Natural killer cell (primary cell): ENCODE data around the gene COTL1. TPM values are rescaled to one million over a fixed set of nuclear protein-coding genes. Genes with fewer than 3 reads are reported as not detected.

Source experiments
- ATAC-seq, 3 donors: fragments of 150-1000 bp in 2 of 3; fragments of 200-7000 bp in 1 of 3; cut with Tn5 transposase; 1 replicate in 1 of 3; 2 replicates in 2 of 3; pipeline ENCODE4 v1.10.0; 2021; ENCODE audit warnings: mild to moderate bottlenecking in 2 of 3, moderate library complexity in 2 of 3
- DNase-seq, 2 donors: peaks; one replicate each; pipeline versions ENCODE4 v3.0.0 to v3.0.0-alpha.2; 2013 to 2021; ENCODE audit warnings: mixed read lengths in 1 of 2
- H3K27ac ChIP-seq: one replicate; pipeline ENCODE4 v1.5.1; 2013; ENCODE audit warnings: mild to moderate bottlenecking, low read length
- H3K27me3 ChIP-seq: one replicate; pipeline ENCODE4 v1.6.1; 2013; ENCODE audit warnings: low read length; ENCODE audit not compliant: control insufficient read depth, insufficient read depth
- H3K36me3 ChIP-seq: one replicate; pipeline ENCODE4 v1.6.1; 2013; ENCODE audit warnings: low read length; ENCODE audit not compliant: control insufficient read depth, insufficient read depth
- H3K4me1 ChIP-seq: one replicate; pipeline ENCODE4 v1.6.1; 2013; ENCODE audit warnings: low read length; ENCODE audit not compliant: control insufficient read depth, insufficient read depth
- H3K4me3 ChIP-seq: one replicate; pipeline ENCODE4 v1.5.1; 2013; ENCODE audit warnings: low read length
- H3K9me3 ChIP-seq: one replicate; pipeline ENCODE4 v1.6.1; 2013; ENCODE audit warnings: low read length; ENCODE audit not compliant: control insufficient read depth, insufficient read depth
- H3K27ac Mint-ChIP-seq, 2 donors: one replicate each; pipeline ENCODE4 v1.8.0; 2022; ENCODE audit warnings: mild to moderate bottlenecking in 2 of 2, mixed read lengths in 2 of 2, moderate library complexity in 1 of 2
- H3K27me3 Mint-ChIP-seq, 2 donors: one replicate each; pipeline ENCODE4 v1.8.0; 2022; ENCODE audit warnings: low read depth in 2 of 2, mixed read lengths in 2 of 2
- H3K36me3 Mint-ChIP-seq: one replicate; pipeline ENCODE4 v1.8.0; 2022; ENCODE audit warnings: mixed read lengths
- H3K4me1 Mint-ChIP-seq, 2 donors: one replicate each; pipeline ENCODE4 v1.8.0; 2022; ENCODE audit warnings: mixed read lengths in 2 of 2
- H3K4me3 Mint-ChIP-seq: one replicate; pipeline ENCODE4 v1.8.0; 2022; ENCODE audit warnings: mild to moderate bottlenecking, moderate library complexity, mixed read lengths
- H3K9me3 Mint-ChIP-seq, 2 donors: one replicate each; pipeline ENCODE4 v1.8.0; 2022; ENCODE audit warnings: mixed read lengths in 2 of 2
- WGBS: methylation state at CpG from one replicate; pipeline ENCODE4 v1.1.7; 2013; ENCODE audit warnings: missing lambda C conversion rate; ENCODE audit not compliant: insufficient coverage; 5-methylcytosine and 5-hydroxymethylcytosine counted together
- intact Hi-C: fragments of 100-400 bp; cut with micrococcal nuclease; formaldehyde crosslinking; loops from one replicate; pipeline ENCODE4 v1.14.2; 2022
- total RNA-seq, 4 donors: library from RNA; stranded (reverse); fragments of 120-200 nt in 1 of 4; gene quantifications; one replicate each; pipeline versions ENCODE4 v1.2.3 to v1.2.4, GENCODE V29; 2013 to 2022
- TF ChIP-seq, protein P1 (sequence below): fragments of 200-600 bp; IDR thresholded peaks from one replicate; pipeline ENCODE4 v1.8.0; 2022; ENCODE audit warnings: antibody characterized with exemption

Gene COTL1
- total RNA-seq, 3 donors from 2014 or later (not counting 1 experiment from before 2014, with no cell fraction given): 43.7 to 187 (median 116) TPM

DNA sequence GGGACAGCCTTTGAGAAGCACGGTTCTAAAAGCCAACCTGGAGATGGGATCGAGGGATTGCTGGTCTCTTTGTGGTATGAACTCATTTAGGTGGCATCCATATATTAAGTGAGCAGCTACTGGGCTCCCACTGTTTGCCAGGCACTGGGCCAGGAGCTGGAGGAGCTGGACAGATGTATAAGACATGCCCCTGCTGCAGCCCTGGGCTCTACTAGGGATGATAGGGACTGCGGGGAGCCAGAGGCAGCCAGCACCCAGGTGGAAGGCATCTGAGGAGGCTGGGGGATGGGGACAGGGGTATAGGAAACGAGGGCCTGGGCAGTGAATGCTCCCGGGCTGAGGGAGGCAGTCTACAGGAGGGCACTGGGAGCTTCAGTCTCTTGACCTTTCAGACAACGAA lies 60.4 kb downstream of the COTL1 start:
- H3K4me1 ChIP-seq: peaks cover 28% of the 10 kb centered on the region
- Mint-ChIP-seq H3K27ac (no peak overlapping the region), H3K36me3 (no peaks in the 10 kb centered on the region), H3K27me3 (peaks cover 0 to 4% of the 10 kb centered on the region in 2 donors), H3K4me3 (no peak overlapping the region), H3K4me1 (peaks cover 5 to 7% of the 10 kb centered on the region in 2 donors), H3K9me3 (no peaks in the 10 kb centered on the region)
- no peaks in the 10 kb centered on the region for H3K36me3 ChIP-seq
- DNase-seq (no peak), ATAC-seq (no peak)
- H3K9me3 ChIP-seq: no peaks in the 10 kb centered on the region
- intact Hi-C loops: no loop called here
- WGBS: 87% methylated on average over 6 of the region's 6 CpGs
- TF ChIP-seq, protein P1, sequence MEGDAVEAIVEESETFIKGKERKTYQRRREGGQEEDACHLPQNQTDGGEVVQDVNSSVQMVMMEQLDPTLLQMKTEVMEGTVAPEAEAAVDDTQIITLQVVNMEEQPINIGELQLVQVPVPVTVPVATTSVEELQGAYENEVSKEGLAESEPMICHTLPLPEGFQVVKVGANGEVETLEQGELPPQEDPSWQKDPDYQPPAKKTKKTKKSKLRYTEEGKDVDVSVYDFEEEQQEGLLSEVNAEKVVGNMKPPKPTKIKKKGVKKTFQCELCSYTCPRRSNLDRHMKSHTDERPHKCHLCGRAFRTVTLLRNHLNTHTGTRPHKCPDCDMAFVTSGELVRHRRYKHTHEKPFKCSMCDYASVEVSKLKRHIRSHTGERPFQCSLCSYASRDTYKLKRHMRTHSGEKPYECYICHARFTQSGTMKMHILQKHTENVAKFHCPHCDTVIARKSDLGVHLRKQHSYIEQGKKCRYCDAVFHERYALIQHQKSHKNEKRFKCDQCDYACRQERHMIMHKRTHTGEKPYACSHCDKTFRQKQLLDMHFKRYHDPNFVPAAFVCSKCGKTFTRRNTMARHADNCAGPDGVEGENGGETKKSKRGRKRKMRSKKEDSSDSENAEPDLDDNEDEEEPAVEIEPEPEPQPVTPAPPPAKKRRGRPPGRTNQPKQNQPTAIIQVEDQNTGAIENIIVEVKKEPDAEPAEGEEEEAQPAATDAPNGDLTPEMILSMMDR: no peak
- no peak overlapping the region for H3K27ac ChIP-seq
- no peak overlapping the region for H3K4me3 ChIP-seq
- no peaks in the 10 kb centered on the region for H3K27me3 ChIP-seq

DNA sequence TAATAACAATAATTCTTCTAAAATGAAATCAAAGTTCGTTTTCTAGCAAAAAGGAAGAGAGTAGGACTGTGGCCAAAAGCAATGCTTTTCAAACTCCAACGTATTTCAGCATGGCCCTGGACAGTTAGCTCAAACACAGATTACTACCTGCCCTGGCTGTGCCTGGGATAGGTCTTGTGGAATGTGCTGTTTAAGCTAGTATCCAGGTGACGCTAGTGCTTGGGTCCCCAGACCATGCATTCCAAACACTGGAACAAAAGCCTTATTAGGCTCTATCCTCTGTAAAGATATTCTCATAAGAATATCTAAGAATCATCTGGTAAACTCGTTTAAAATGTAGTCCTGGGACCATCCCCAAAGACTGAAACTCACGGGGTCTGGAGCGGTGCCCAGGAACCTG lies 60.8 kb downstream of the COTL1 start:
- Mint-ChIP-seq H3K27ac (no peak overlapping the region), H3K27me3 (peaks cover 0 to 4% of the 10 kb centered on the region in 2 donors), H3K9me3 (no peaks in the 10 kb centered on the region), H3K36me3 (no peaks in the 10 kb centered on the region), H3K4me1 (peaks cover 5 to 7% of the 10 kb centered on the region in 2 donors), H3K4me3 (no peak overlapping the region)
- 65% methylated on average over 5 of the region's 6 CpGs for WGBS
- ATAC-seq: no peak
- no peak for DNase-seq
- no peak overlapping the region for H3K27ac ChIP-seq
- H3K4me1 ChIP-seq: peaks cover 30% of the 10 kb centered on the region
- no peaks in the 10 kb centered on the region for H3K9me3 ChIP-seq
- H3K4me3 ChIP-seq: no peak overlapping the region
- intact Hi-C loops: no loop called here
- no peaks in the 10 kb centered on the region for H3K27me3 ChIP-seq
- TF ChIP-seq, protein P1: no peak
- no peaks in the 10 kb centered on the region for H3K36me3 ChIP-seq

DNA sequence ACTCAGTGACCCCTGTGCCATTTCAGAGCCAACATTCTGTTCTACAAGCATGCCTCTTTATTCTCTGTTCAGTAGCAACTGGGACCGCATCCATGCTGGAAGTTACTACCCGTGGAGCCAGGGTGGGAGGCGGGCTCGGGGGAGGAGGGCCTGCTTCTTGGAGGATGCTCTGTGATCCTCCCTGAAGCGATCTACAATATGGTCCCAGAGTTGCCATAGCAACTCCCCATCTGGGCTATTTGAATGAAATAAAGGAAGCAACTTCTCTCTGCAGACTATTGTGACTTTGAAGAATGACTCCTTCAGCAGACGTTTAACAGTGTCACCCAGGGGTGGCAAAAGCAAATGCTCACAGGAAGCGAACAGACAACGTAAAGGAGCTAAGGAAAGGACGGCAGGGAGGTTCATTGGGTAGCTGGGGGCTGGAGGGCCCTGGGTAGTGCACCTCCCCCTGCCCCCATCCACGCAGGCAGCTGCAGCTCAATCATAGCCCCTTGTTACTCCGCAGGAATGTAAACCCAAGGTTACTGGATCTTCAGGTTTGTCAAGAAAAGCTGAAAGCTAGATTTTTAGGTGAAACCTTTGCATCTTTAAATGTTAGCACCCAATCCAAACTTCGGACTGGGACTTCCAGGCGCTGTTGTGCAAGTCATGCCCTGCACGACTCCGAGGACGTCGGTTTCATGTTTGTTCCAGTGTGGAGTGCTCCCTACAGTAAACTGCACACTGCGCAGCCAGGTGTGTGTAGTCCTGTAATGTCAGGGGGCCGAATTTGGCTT lies 62.3 kb downstream of the COTL1 start:
- H3K4me3 ChIP-seq: no peak overlapping the region

More for the DNA sequence above, 62.3 kb downstream of the COTL1 start:
- Histone ChIP-seq H3K9me3 (no peaks in the 10 kb centered on the region), H3K27ac (no peak overlapping the region), H3K36me3 (no peaks in the 10 kb centered on the region), H3K4me1 (peaks cover 24% of the 10 kb centered on the region), H3K27me3 (no peaks in the 10 kb centered on the region)
- WGBS: 75% methylated on average over 19 of the region's 19 CpGs
- H3K4me3 Mint-ChIP-seq: no peak overlapping the region
- TF ChIP-seq, protein P1: no peak
- intact Hi-C loops: no loop called here
- no peak overlapping the region for H3K27ac Mint-ChIP-seq
- peak in 1 of 2 donors; percentile 50 for DNase-seq
- H3K36me3 Mint-ChIP-seq: no peaks in the 10 kb centered on the region
- H3K27me3 Mint-ChIP-seq: peaks cover 0 to 4% of the 10 kb centered on the region in 2 donors
- peaks cover 5 to 7% of the 10 kb centered on the region in 2 donors for H3K4me1 Mint-ChIP-seq
- ATAC-seq: no peak
- no peaks in the 10 kb centered on the region for H3K9me3 Mint-ChIP-seq
